Mesodermal cell (in vitro differentiated cells): ENCODE measurements around the gene NOTCH2.

ENCODE experiments used
- H3K27ac ChIP-seq: 2 replicates; pipeline ENCODE4 v1.7.0; 2013; ENCODE audit warnings: mild to moderate bottlenecking, low read depth, low read length, moderate library complexity; ENCODE audit not compliant: severe bottlenecking
- H3K36me3 ChIP-seq: 2 replicates; pipeline ENCODE4 v1.7.1; 2013; ENCODE audit warnings: mild to moderate bottlenecking, low read length, moderate library complexity; ENCODE audit not compliant: control insufficient read depth, insufficient read depth
- H3K4me1 ChIP-seq: one replicate; pipeline ENCODE4 v1.7.1; 2013; ENCODE audit warnings: mild to moderate bottlenecking, low read length; ENCODE audit not compliant: insufficient read depth, control insufficient read depth, poor library complexity, severe bottlenecking
- H3K4me3 ChIP-seq: 2 replicates; pipeline ENCODE4 v1.7.0; 2013; ENCODE audit warnings: low read length, control low read depth, mild to moderate bottlenecking; ENCODE audit not compliant: insufficient read depth, poor library complexity, severe bottlenecking; ENCODE audit errors: extremely low read depth
- H3K9me3 ChIP-seq: 2 replicates; pipeline ENCODE4 v1.7.1; 2013; ENCODE audit warnings: mild to moderate bottlenecking, low read length, moderate library complexity; ENCODE audit not compliant: control insufficient read depth
- WGBS, 2 experiments: methylation state at CpG; one replicate each; pipeline ENCODE4 v1.1.5; 2013; ENCODE audit warnings: missing lambda C conversion rate in 2 of 2; ENCODE audit not compliant: insufficient coverage in 2 of 2; 5-methylcytosine and 5-hydroxymethylcytosine counted together

Gene NOTCH2

DNA sequence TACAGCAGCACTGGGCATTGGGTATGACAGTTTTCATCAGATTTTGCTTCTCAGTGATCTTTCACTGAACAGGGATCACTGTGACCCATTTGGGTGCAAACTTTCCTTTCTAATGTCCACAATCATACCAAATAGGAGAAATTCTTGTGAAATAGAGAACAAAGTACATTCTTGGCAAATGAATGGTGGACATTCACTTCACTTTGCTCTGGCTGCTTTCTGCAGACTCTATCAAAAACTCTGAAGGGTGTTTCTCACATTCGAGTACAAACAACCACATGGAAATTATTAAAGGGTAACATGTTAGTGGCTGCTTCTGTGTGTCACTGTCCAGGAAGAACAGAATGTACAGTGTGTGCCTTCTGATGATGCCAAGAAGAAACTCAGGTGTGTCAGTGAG is 111.2 kb downstream of the NOTCH2 start:
- H3K4me3 ChIP-seq, result no peak overlapping the region
- H3K9me3 ChIP-seq, result no peaks in the 10 kb centered on the region
- H3K27ac ChIP-seq, result no peak overlapping the region
- peaks cover 49% of the 10 kb centered on the region for H3K36me3 ChIP-seq
- WGBS, 2 experiments, result 100% methylated on average over 1 of the region's 1 CpG; no CpG with 5 or more reads in 1 of the 2 experiments
- H3K4me1 ChIP-seq, result peaks cover 3% of the 10 kb centered on the region

DNA sequence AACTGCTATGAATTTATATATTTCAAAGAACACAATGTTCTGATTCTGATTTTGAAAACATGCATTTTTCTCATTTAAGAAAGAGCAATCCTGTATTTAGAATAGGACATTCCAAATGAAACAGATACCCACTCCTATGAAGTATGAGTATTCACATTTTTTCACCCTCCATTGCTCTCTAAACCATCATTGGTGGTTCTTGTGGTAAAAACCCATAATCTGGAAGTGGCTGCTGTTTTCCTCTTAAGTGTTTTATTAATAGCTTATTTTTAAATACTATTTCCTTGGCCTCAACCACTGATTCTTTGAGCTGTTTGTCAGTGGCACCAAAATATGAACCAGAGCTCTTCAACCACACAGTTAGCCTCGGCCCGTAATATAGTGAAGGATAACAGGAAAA is 113.2 kb downstream of the NOTCH2 start:
- no peak overlapping the region for H3K27ac ChIP-seq
- no peak overlapping the region for H3K4me3 ChIP-seq
- H3K4me1 ChIP-seq, result peaks cover 3% of the 10 kb centered on the region
- peaks cover 54% of the 10 kb centered on the region for H3K36me3 ChIP-seq
- no peaks in the 10 kb centered on the region for H3K9me3 ChIP-seq
- WGBS, 2 experiments, result no CpG with 5 or more reads among the region's 2 CpGs

DNA sequence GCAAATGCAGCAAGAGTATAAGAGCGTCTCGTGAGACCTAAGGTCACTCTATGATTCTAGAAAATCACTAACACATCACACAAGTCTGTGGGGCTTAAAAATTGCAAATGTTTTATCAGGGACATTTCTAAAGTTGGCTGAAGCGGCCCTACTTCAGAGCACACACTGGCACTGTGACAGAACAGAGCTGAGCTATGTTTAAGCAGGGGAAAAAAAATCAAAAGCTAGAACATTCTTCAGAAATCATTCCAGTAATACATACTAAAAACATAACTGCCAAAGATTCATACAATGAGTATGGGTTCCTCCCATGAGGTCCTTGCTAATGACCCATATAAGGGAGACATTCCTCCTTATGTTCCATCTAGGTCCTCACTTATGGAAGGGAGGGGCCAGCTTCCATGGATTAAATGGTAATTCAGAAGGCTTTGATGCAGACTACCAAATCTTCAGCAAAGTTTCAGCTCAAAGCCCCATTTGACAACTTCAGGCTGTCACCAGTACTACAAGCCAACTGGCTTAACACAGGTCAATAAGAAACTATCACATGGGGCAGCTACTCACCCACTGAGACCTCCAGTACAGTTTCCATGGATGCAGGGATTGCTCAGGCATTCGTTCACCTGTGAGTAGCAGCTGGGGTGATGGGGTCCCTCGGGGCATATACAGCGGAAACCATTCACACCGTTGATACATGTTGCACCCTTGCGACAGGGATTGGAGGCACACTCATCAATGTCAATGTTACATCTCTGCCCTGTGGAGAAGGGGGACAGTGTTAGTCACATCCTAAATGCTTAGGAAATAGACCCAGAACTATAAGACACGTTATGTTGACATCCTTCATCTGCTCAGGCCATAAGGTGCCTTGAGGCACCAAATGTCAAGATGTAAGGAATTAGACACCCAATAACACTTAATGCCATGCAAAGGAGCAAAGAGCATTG is 114.7 kb downstream of the NOTCH2 start:
- H3K9me3 ChIP-seq, result no peaks in the 10 kb centered on the region
- H3K4me1 ChIP-seq, result no peaks in the 10 kb centered on the region
- H3K27ac ChIP-seq, result no peak overlapping the region
- 91 to 96% methylated on average over 5 to 7 of the region's 9 CpGs for WGBS, 2 experiments
- H3K36me3 ChIP-seq, result peaks cover 68% of the 10 kb centered on the region
- H3K4me3 ChIP-seq, result no peak overlapping the region

DNA sequence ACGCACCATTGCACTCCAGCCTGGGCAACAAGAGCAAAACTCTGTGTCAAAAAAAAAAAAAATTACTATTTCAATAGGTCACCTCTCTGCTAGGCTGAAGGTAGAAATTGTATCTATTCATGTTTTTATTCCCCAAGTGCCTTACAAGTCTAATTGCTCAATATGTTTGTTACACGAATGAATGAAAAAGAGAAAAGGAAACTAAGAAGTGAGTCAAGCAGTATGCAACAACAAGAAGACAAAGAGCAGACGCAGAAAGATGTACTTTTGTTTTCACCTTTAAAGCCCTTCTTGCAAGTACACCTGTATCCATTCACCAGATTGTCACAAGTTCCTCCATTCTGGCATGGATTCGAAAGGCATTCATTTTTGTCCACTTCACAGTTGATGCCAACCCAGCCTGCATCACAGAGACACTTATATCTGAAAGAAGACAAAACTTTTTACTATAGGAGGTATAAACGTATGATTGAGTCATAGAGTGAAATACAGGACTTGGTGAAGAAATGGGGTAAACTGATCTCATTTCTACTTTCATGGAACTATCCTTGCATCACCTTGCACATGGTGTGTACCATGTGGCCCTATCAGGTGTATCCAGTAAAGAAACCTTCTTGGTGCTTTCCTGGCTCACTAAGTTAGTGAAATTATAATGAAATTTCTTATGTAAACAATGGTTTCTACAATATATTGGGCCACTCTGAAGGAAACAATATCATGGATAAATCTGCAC is 116.0 kb downstream of the NOTCH2 start:
- H3K36me3 ChIP-seq, result peaks cover 64% of the 10 kb centered on the region
- no peak overlapping the region for H3K27ac ChIP-seq
- H3K4me3 ChIP-seq, result no peak overlapping the region
- H3K4me1 ChIP-seq, result no peaks in the 10 kb centered on the region
- no peaks in the 10 kb centered on the region for H3K9me3 ChIP-seq
- 100% methylated on average over 2 of the region's 5 CpGs for WGBS, 2 experiments

DNA sequence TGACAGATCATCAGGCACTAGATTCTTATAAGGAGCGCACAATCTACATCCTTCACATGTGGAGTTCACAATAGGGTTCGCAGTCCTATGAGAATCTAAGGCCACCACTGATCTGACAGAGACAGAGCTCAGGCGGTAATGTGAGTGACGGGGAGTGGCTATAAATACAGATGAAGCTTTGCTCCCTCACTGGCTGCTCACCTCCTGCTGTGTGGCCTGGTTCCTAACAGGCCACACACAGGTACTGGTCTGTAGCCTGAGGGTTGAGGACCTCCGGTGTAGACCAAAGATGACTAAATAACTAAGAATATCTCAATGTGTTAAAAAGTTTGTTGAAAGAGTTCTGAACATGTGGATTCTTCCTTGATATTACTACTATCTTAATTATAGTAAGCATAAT is 117.0 kb downstream of the NOTCH2 start:
- peaks cover 64% of the 10 kb centered on the region for H3K36me3 ChIP-seq
- H3K9me3 ChIP-seq, result no peaks in the 10 kb centered on the region
- WGBS, 2 experiments, result 77 to 100% methylated on average over 3 to 4 of the region's 5 CpGs
- H3K27ac ChIP-seq, result no peak overlapping the region
- H3K4me3 ChIP-seq, result no peak overlapping the region
- no peaks in the 10 kb centered on the region for H3K4me1 ChIP-seq

DNA sequence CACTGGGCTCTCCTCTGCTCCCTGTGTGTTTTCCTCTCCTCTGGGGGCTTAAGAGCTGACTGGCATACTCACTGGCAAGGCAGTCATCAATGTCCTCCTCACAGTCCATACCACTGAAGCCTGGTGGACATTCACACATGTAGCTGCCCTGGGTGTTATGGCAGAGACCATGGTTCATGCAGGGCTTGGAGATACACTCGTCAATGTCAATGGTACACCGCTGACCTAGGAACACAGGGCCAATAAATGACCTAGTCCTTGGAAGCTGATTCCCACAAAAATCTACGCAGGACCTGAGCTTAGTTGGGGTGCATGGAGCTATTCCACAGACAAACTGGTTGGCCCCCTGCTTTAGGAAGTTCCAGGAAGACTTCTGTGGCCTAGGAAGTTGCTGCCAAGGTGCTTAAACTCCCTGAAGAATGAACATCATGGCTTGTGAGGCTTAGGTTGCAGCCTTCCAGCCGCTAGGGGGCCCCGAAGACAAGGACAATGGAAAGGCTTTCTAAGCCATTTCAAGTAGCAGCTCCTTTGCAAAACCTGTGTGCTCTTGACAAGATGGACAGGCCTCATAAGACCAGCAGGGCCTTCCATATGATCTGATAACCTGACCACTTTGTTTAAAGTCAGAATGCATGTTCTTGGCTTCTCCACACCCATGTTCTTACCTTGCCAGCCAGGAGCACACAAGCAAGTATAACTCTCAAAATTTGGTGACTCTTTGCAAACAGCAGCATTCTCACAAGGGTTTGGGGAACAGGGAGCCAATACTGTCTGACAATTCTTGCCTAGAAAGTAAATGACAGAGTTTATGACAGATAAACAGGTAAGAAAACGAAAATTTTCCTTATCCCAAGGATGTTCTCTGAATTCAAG is 120.9 kb downstream of the NOTCH2 start:
- Histone ChIP-seq H3K27ac (no peak overlapping the region), H3K36me3 (peaks cover 46% of the 10 kb centered on the region), H3K9me3 (no peaks in the 10 kb centered on the region), H3K4me3 (no peak overlapping the region), H3K4me1 (no peaks in the 10 kb centered on the region)
- 47 to 61% methylated on average over 5 to 6 of the region's 6 CpGs for WGBS, 2 experiments

DNA sequence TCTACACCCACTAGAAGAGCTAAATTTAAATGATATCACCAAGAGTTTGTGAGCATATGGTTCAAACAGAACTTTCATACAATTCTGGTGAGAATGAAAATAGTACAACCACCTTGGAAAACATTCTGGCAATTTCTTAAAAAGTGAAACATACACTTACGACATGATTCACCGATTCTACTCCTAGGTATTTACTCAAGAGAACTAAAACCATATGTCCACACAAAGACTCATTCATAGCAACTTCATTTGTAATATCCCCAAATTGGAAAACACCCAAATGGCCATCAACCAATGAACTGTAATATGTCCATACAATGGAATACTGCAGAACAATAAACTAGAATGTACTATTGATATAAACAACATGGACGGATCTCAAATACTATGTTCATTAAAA is 122.0 kb downstream of the NOTCH2 start:
- H3K4me1 ChIP-seq, result no peaks in the 10 kb centered on the region
- 80 to 85% methylated on average over 1 to 2 of the region's 3 CpGs for WGBS, 2 experiments
- H3K4me3 ChIP-seq, result no peak overlapping the region
- H3K27ac ChIP-seq, result no peak overlapping the region
- peaks cover 37% of the 10 kb centered on the region for H3K36me3 ChIP-seq
- no peaks in the 10 kb centered on the region for H3K9me3 ChIP-seq

DNA sequence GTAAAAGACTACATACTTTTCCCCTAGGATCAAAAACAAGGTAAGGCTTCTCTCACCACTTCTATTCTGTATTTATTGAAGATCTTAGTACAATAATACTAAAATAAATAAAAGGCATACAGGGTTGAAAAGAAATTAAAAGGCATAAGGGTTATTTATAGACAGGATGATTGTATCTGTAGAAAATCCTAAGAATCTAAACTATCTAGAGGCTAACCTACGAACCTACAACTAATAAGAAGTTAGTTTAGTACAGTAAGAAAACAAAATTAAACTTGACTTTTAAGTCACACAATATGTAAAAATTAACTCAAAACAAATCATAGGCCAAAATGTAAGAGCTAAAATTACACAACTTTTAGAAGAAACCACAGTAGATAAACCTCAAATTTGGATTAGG is 122.7 kb downstream of the NOTCH2 start:
- Histone ChIP-seq H3K9me3 (no peaks in the 10 kb centered on the region), H3K27ac (peak overlapping the region; percentile 43), H3K36me3 (peaks cover 34% of the 10 kb centered on the region), H3K4me1 (no peaks in the 10 kb centered on the region), H3K4me3 (no peak overlapping the region)
- no CpG with 5 or more reads among the region's 1 CpG for WGBS, 2 experiments

DNA sequence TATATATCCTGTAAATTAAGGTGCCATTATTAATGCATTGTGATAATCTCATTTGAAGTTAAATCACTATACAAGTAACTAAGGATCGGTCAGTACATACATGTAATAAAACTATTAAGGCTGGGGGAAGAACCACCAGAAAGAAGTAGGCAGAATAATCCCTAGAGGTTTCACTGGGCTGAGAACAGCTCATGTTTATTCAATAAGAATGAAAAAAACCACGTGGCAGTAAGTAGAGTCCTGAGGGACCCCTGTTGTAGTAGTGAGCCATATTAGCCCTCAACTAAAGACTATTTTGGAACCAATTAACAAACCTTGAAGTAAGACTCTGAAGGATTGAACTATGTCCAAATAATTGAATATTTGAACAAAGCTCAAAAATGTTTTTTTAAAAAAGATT is 126.2 kb downstream of the NOTCH2 start:
- H3K9me3 ChIP-seq, result no peaks in the 10 kb centered on the region
- no peak overlapping the region for H3K4me3 ChIP-seq

DNA sequence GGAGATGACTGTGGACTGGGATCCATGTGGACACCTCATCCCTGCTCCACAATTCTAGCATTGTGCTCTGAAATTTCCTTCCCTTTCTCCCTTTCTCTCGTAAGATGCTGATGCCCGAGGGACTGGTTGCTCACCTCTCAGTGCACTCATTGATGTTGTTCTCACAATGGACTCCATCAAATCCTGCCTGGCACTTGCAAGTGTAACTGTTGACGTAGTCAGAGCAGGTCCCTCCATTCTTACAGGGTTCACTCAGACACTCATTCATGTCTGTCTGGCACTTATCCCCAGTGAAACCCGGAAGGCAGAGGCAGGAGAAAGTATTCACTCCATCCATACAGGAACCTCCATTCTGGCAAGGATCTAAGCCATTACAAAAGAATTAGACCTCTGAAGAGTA is 128.1 kb downstream of the NOTCH2 start:
- 82 to 92% methylated on average over 4 of the region's 4 CpGs for WGBS, 2 experiments
- Histone ChIP-seq H3K4me3 (no peak overlapping the region), H3K27ac (no peak overlapping the region), H3K4me1 (no peaks in the 10 kb centered on the region), H3K9me3 (no peaks in the 10 kb centered on the region), H3K36me3 (peaks cover 46% of the 10 kb centered on the region)

More for the DNA sequence above, 126.2 kb downstream of the NOTCH2 start:
- peaks cover 33% of the 10 kb centered on the region for H3K36me3 ChIP-seq
- H3K27ac ChIP-seq, result no peak overlapping the region
- 80 to 86% methylated on average over 1 of the region's 2 CpGs for WGBS, 2 experiments
- no peaks in the 10 kb centered on the region for H3K4me1 ChIP-seq
